ENCODE data around the gene PKN2.

DNA sequence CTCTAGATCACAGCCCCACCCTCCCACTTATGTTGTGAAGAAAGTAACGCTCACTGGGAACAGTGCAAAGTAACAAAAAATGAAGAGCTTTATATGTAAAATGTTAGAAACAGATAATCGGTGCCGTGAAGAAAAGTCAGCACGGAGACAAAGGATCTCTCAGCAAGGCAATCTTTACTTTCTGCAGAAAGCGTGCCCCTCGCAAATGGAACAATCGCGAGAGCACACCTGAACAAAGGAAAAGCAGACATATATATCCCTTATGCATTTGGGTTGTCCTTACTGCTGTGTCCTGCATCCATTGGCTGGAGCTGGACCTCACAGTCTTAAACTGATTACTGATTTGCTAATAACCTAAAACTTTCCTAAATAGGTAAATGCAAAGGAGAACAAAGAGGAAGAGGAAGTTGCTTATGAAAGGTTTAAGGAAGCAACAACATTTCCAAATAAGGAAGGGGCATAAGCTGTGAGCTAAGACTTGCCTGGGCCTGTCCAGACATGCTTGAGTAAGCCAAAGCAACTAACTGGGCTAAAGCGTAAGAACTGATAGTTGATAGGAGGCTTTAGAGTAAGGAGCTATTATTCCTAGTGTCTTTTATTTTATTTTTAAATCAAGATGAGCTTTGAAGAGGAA, 117.6 kb downstream of the PKN2 start:
- TF ChIP-seq, protein P1, sequence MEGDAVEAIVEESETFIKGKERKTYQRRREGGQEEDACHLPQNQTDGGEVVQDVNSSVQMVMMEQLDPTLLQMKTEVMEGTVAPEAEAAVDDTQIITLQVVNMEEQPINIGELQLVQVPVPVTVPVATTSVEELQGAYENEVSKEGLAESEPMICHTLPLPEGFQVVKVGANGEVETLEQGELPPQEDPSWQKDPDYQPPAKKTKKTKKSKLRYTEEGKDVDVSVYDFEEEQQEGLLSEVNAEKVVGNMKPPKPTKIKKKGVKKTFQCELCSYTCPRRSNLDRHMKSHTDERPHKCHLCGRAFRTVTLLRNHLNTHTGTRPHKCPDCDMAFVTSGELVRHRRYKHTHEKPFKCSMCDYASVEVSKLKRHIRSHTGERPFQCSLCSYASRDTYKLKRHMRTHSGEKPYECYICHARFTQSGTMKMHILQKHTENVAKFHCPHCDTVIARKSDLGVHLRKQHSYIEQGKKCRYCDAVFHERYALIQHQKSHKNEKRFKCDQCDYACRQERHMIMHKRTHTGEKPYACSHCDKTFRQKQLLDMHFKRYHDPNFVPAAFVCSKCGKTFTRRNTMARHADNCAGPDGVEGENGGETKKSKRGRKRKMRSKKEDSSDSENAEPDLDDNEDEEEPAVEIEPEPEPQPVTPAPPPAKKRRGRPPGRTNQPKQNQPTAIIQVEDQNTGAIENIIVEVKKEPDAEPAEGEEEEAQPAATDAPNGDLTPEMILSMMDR (IDR thresholded peaks at IDR 0.05): no peak
- TF ChIP-seq POLR2A (IDR thresholded peaks at IDR 0.05): no peak

Measured in right lobe of liver (tissue), 4 donors.